ENCODE measurements around the gene HEG1.

DNA sequence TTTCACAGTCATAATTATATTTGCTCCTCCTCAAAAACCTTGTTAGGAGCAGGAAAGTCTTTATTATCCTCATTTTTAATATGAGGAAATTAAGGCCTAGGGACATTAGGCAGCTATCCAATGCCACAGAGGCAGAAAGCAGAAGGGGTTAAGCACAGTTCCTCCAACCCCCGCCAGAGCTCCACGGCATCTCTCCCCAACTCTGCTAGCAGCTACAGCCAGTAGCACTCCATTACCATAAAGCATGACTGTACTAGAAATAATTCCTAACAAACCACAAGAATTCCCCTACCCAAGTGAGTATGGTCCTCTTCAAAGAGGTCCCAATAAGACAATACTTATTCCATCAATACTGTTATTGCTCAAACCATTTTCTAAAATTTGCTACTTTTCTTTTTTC is 9.8 kb downstream of the HEG1 start:
- no peak for TF ChIP-seq SNAI2 (CRISPR knock-in tag; IDR thresholded peaks at IDR 0.05)
- no peak for TF ChIP-seq PPARA (CRISPR knock-in tag; IDR thresholded peaks at IDR 0.05; ENCODE audit: borderline replicate concordance)
- TF ChIP-seq ARNTL (CRISPR knock-in tag; IDR thresholded peaks at IDR 0.05; ENCODE audit: borderline replicate concordance, low read depth): no peak

Data from SK-N-SH treated with all-trans-retinoic acid at 6 μM for 48 hours (cell line).